Measurements from ENCODE around the gene LZTS3. TPM values are rescaled to one million over a fixed set of nuclear protein-coding genes. Genes with fewer than 3 reads are reported as not detected.

LZTS3 gene
- total and polyA plus RNA-seq, 2 of the 13 experiments (the other 11 are each of a cell fraction or from before 2014, with no cell fraction given): 10.1 to 31.3 TPM

GRCh38 chr20:3204124-3204794 lies 30.9 kb upstream of the LZTS3 start, which contains the start of gene DDRGK1 (continued):
- TF ChIP-seq HBP1 (CRISPR knock-in tag; IDR thresholded peaks at IDR 0.05; ENCODE audit: low read depth) (peak; percentile 73; the same call in 1 of the 2 replicates), ZNF737 (CRISPR knock-in tag; IDR thresholded peaks at IDR 0.05; ENCODE audit: borderline replicate concordance) (peak; percentile 54; the same call in 1 of the 2 replicates), ZNF660 (CRISPR knock-in tag; IDR thresholded peaks at IDR 0.05; ENCODE audit: borderline replicate concordance, low read depth) (peak; percentile 95; the same call in 1 of the 2 replicates), ZNF570 (CRISPR knock-in tag; IDR thresholded peaks at IDR 0.05; ENCODE audit: borderline replicate concordance) (peak; percentile 72; the same call in 1 of the 2 replicates), FOXJ3 (CRISPR knock-in tag; IDR thresholded peaks at IDR 0.05; ENCODE audit: borderline replicate concordance) (peak; percentile 44; the same call in 1 of the 2 replicates), ZNF335 (CRISPR knock-in tag; IDR thresholded peaks at IDR 0.05) (no peak), PITX1 (CRISPR knock-in tag; IDR thresholded peaks at IDR 0.05) (peak; percentile 60), GABPB1 (CRISPR knock-in tag; IDR thresholded peaks at IDR 0.05) (peak; percentile 86), PPARG (CRISPR knock-in tag; conservative IDR thresholded peaks at IDR 0.05) (peak; percentile 40; the same call in 1 of the 2 replicates), CHD4 (IDR thresholded peaks at IDR 0.05; ENCODE audit: borderline replicate concordance, low read length) (no peak), NFE2L1 (CRISPR knock-in tag; IDR thresholded peaks at IDR 0.05; ENCODE audit: borderline replicate concordance) (no peak), ZNF547 (CRISPR knock-in tag; IDR thresholded peaks at IDR 0.05) (peak; percentile 95), NONO (IDR thresholded peaks at IDR 0.05) (no peak), NONO (CRISPR knock-in tag; conservative IDR thresholded peaks at IDR 0.05) (peak; percentile 56; the same call in 1 of the 2 replicates), KDM1A (CRISPR knock-in tag; IDR thresholded peaks at IDR 0.05) (no peak), ZNF251 (CRISPR knock-in tag; IDR thresholded peaks at IDR 0.05) (peak; percentile 94; the same call in 1 of the 2 replicates), KAT7 (CRISPR knock-in tag; IDR thresholded peaks at IDR 0.05; ENCODE audit: borderline replicate concordance) (peak; percentile 94), ZNF850 (CRISPR knock-in tag; conservative IDR thresholded peaks at IDR 0.05) (0 out of 2 replicates have a peak, but pooled peaks have one; percentile 26), ZFP37 (CRISPR knock-in tag; IDR thresholded peaks at IDR 0.05; ENCODE audit: borderline replicate concordance) (peak; percentile 87), ZBTB21 (CRISPR knock-in tag; IDR thresholded peaks at IDR 0.05) (no peak), RELA (CRISPR knock-in tag; IDR thresholded peaks at IDR 0.05) (no peak)
- TF ChIP-seq, protein P1, sequence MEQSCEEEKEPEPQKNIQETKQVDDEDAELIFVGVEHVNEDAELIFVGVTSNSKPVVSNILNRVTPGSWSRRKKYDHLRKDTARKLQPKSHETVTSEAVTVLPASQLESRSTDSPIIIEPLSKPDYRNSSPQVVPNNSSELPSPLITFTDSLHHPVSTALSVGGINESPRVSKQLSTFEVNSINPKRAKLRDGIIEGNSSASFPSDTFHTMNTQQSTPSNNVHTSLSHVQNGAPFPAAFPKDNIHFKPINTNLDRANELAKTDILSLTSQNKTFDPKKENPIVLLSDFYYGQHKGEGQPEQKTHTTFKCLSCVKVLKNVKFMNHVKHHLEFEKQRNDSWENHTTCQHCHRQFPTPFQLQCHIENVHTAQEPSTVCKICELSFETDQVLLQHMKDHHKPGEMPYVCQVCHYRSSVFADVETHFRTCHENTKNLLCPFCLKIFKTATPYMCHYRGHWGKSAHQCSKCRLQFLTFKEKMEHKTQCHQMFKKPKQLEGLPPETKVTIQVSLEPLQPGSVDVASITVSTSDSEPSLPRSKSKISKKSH (CRISPR knock-in tag; IDR thresholded peaks at IDR 0.05; ENCODE audit: borderline replicate concordance): 0 out of 2 replicates have a peak, but pooled peaks have one; percentile 70
- TF ChIP-seq, protein P2, sequence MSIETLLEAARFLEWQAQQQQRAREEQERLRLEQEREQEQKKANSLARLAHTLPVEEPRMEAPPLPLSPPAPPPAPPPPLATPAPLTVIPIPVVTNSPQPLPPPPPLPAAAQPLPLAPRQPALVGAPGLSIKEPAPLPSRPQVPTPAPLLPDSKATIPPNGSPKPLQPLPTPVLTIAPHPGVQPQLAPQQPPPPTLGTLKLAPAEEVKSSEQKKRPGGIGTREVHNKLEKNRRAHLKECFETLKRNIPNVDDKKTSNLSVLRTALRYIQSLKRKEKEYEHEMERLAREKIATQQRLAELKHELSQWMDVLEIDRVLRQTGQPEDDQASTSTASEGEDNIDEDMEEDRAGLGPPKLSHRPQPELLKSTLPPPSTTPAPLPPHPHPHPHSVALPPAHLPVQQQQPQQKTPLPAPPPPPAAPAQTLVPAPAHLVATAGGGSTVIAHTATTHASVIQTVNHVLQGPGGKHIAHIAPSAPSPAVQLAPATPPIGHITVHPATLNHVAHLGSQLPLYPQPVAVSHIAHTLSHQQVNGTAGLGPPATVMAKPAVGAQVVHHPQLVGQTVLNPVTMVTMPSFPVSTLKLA (IDR thresholded peaks at IDR 0.05): no peak
- TF ChIP-seq, protein P3, sequence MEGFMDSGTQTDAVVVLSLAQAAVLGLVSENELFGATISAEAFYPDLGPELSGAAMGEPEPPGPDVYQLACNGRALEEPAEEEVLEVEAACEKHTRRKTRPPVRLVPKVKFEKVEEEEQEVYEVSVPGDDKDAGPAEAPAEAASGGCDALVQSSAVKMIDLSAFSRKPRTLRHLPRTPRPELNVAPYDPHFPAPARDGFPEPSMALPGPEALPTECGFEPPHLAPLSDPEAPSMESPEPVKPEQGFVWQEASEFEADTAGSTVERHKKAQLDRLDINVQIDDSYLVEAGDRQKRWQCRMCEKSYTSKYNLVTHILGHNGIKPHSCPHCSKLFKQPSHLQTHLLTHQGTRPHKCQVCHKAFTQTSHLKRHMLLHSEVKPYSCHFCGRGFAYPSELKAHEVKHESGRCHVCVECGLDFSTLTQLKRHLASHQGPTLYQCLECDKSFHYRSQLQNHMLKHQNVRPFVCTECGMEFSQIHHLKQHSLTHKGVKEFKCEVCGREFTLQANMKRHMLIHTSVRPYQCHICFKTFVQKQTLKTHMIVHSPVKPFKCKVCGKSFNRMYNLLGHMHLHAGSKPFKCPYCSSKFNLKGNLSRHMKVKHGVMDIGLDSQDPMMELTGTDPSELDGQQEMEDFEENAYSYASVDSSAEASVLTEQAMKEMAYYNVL (CRISPR knock-in tag; IDR thresholded peaks at IDR 0.05; ENCODE audit: borderline replicate concordance): peak; percentile 87
